ENCODE measurements around the gene GRIK2. TPM values are rescaled to one million over a fixed set of nuclear protein-coding genes. Genes with fewer than 3 reads are reported as not detected.

Gene GRIK2
- polyA plus RNA-seq, 6 donors from 2014 or later = not detected

GRCh38 chr6:101845172-101845571 lies 451.7 kb downstream of the GRIK2 start:
- no peak overlapping the region for H3K4me3 Mint-ChIP-seq
- DNase-seq = no peak
- no peaks in the 10 kb centered on the region for H3K27me3 Mint-ChIP-seq
- no peaks in the 10 kb centered on the region for H3K4me1 Mint-ChIP-seq
- no peaks in the 10 kb centered on the region for H3K36me3 Mint-ChIP-seq
- no peak for ATAC-seq (ENCODE audit: low read depth in 2 of 2)
- no peak overlapping the region for H3K27ac Mint-ChIP-seq
- no peaks in the 10 kb centered on the region for H3K9me3 Mint-ChIP-seq

- Mint-ChIP-seq H3K4me3 (no peak overlapping the region), H3K27ac (no peak overlapping the region)
- no peak for DNase-seq
Observed at GRCh38 chr6:101845621-101846020, 452.1 kb downstream of the GRIK2 start.

GRCh38 chr6:101847690-101848089 lies 454.2 kb downstream of the GRIK2 start:
- Mint-ChIP-seq H3K27me3 (no peaks in the 10 kb centered on the region), H3K4me1 (no peaks in the 10 kb centered on the region), H3K27ac (no peak overlapping the region), H3K4me3 (no peak overlapping the region), H3K36me3 (no peaks in the 10 kb centered on the region), H3K9me3 (no peaks in the 10 kb centered on the region)
- no peak for DNase-seq
- ATAC-seq (ENCODE audit: low read depth in 2 of 2) = no peak

More at GRCh38 chr6:101845621-101846020, 452.1 kb downstream of the GRIK2 start:
- Mint-ChIP-seq H3K36me3 (no peaks in the 10 kb centered on the region), H3K9me3 (no peaks in the 10 kb centered on the region), H3K27me3 (no peaks in the 10 kb centered on the region), H3K4me1 (no peaks in the 10 kb centered on the region)
- no peak for ATAC-seq (ENCODE audit: low read depth in 2 of 2)

GRCh38 chr6:101851911-101852310 lies 458.4 kb downstream of the GRIK2 start:
- DNase-seq (no peak), ATAC-seq (ENCODE audit: low read depth in 2 of 2) (no peak)
- H3K27ac Mint-ChIP-seq = no peak overlapping the region
- H3K4me3 Mint-ChIP-seq = no peak overlapping the region
- no peaks in the 10 kb centered on the region for H3K27me3 Mint-ChIP-seq
- H3K4me1 Mint-ChIP-seq = no peaks in the 10 kb centered on the region
- no peaks in the 10 kb centered on the region for H3K36me3 Mint-ChIP-seq
- H3K9me3 Mint-ChIP-seq = no peaks in the 10 kb centered on the region

- Mint-ChIP-seq H3K4me3 (no peak overlapping the region), H3K27ac (no peak overlapping the region), H3K9me3 (no peaks in the 10 kb centered on the region), H3K27me3 (no peaks in the 10 kb centered on the region), H3K4me1 (no peaks in the 10 kb centered on the region), H3K36me3 (no peaks in the 10 kb centered on the region)
- no peak for DNase-seq
- ATAC-seq (ENCODE audit: low read depth in 2 of 2) = no peak
Observed at GRCh38 chr6:101853231-101854085, 459.9 kb downstream of the GRIK2 start.

- ATAC-seq (ENCODE audit: low read depth in 2 of 2) = no peak
- Mint-ChIP-seq H3K9me3 (peaks cover 0 to 13% (median 3%) of the 10 kb centered on the region in 7 donors), H3K4me1 (no peaks in the 10 kb centered on the region), H3K27me3 (no peaks in the 10 kb centered on the region), H3K27ac (no peak overlapping the region), H3K4me3 (no peak overlapping the region), H3K36me3 (no peaks in the 10 kb centered on the region)
- no peak for DNase-seq
Observed at GRCh38 chr6:101876431-101876830, 482.9 kb downstream of the GRIK2 start.

- no peaks in the 10 kb centered on the region for H3K4me1 Mint-ChIP-seq
- peak overlapping the region in 1 of 6 donors; percentile 1 for H3K27ac Mint-ChIP-seq
- H3K9me3 Mint-ChIP-seq = peaks cover 0 to 10% (median 3%) of the 10 kb centered on the region in 7 donors
- H3K27me3 Mint-ChIP-seq = no peaks in the 10 kb centered on the region
- DNase-seq = no peak
- no peak overlapping the region for H3K4me3 Mint-ChIP-seq
- ATAC-seq (ENCODE audit: low read depth in 2 of 2) = no peak
- H3K36me3 Mint-ChIP-seq = no peaks in the 10 kb centered on the region
Observed at GRCh38 chr6:101878554-101879276, 485.2 kb downstream of the GRIK2 start.

- H3K36me3 Mint-ChIP-seq = no peaks in the 10 kb centered on the region
- DNase-seq (no peak), ATAC-seq (ENCODE audit: low read depth in 2 of 2) (no peak)
- H3K4me3 Mint-ChIP-seq = no peak overlapping the region
- no peak overlapping the region for H3K27ac Mint-ChIP-seq
- H3K4me1 Mint-ChIP-seq = no peaks in the 10 kb centered on the region
- peaks cover 0 to 10% (median under 1%) of the 10 kb centered on the region in 7 donors for H3K9me3 Mint-ChIP-seq
- no peaks in the 10 kb centered on the region for H3K27me3 Mint-ChIP-seq
Observed at GRCh38 chr6:101879782-101880181, 486.3 kb downstream of the GRIK2 start.

GRCh38 chr6:101883505-101883904 lies 490.0 kb downstream of the GRIK2 start:
- H3K27ac Mint-ChIP-seq = no peak overlapping the region
- DNase-seq (no peak), ATAC-seq (ENCODE audit: low read depth in 2 of 2) (no peak)
- H3K4me1 Mint-ChIP-seq = no peaks in the 10 kb centered on the region
- H3K9me3 Mint-ChIP-seq = peaks cover 0 to 9% (median 0%) of the 10 kb centered on the region in 7 donors
- H3K27me3 Mint-ChIP-seq = no peaks in the 10 kb centered on the region
- H3K4me3 Mint-ChIP-seq = no peak overlapping the region
- no peaks in the 10 kb centered on the region for H3K36me3 Mint-ChIP-seq

GRCh38 chr6:101887532-101887931 lies 494.0 kb downstream of the GRIK2 start:
- ATAC-seq (ENCODE audit: low read depth in 2 of 2) (no peak), DNase-seq (no peak)
- Mint-ChIP-seq H3K4me1 (no peaks in the 10 kb centered on the region), H3K9me3 (peaks cover 0 to 6% (median 0%) of the 10 kb centered on the region in 7 donors), H3K27me3 (no peaks in the 10 kb centered on the region), H3K27ac (no peak overlapping the region), H3K36me3 (no peaks in the 10 kb centered on the region), H3K4me3 (no peak overlapping the region)

GRCh38 chr6:101907356-101908217 lies 514.1 kb downstream of the GRIK2 start:
- no peaks in the 10 kb centered on the region for H3K27me3 Mint-ChIP-seq
- no peaks in the 10 kb centered on the region for H3K4me1 Mint-ChIP-seq
- no peak overlapping the region for H3K27ac Mint-ChIP-seq
- no peak for ATAC-seq (ENCODE audit: low read depth in 2 of 2)
- no peak for DNase-seq
- H3K9me3 Mint-ChIP-seq = no peaks in the 10 kb centered on the region
- H3K4me3 Mint-ChIP-seq = no peak overlapping the region
- no peaks in the 10 kb centered on the region for H3K36me3 Mint-ChIP-seq

GRCh38 chr6:101909366-101909765 lies 515.9 kb downstream of the GRIK2 start:
- no peak for ATAC-seq (ENCODE audit: low read depth in 2 of 2)
- H3K9me3 Mint-ChIP-seq = no peaks in the 10 kb centered on the region
- H3K27ac Mint-ChIP-seq = no peak overlapping the region
- no peak for DNase-seq
- no peaks in the 10 kb centered on the region for H3K4me1 Mint-ChIP-seq
- H3K27me3 Mint-ChIP-seq = no peaks in the 10 kb centered on the region
- no peak overlapping the region for H3K4me3 Mint-ChIP-seq
- no peaks in the 10 kb centered on the region for H3K36me3 Mint-ChIP-seq

- Mint-ChIP-seq H3K27me3 (no peaks in the 10 kb centered on the region), H3K4me3 (no peak overlapping the region), H3K9me3 (no peaks in the 10 kb centered on the region), H3K4me1 (no peaks in the 10 kb centered on the region), H3K36me3 (no peaks in the 10 kb centered on the region), H3K27ac (no peak overlapping the region)
- DNase-seq = no peak
- ATAC-seq (ENCODE audit: low read depth in 2 of 2) = no peak
Observed at GRCh38 chr6:101912311-101912710, 518.8 kb downstream of the GRIK2 start.
